HepG2 (cell line): ENCODE results near the gene PDCD5. TPM values are rescaled to one million over a fixed set of nuclear protein-coding genes. Genes with fewer than 3 reads are reported as not detected.

Experiments
- ATAC-seq: fragments of 200-7000 bp; cut with Tn5 transposase; 3 replicates; pipeline ENCODE4 v1.9.1; 2020; ENCODE audit warnings: mild to moderate bottlenecking, moderate library complexity
- BruUV-seq: library from RNA; stranded (reverse); fragments of 400-500 nt; replicated peaks from 2 replicates; lab custom pipeline; 2021; lab: Mats Ljungman, UMichigan
- CTCF ChIA-PET: fragments of 300-600 bp; formaldehyde crosslinking; extraction: SDS; loops from one replicate; lab custom pipeline; 2021; ENCODE audit warnings: low total read pairs, inconsistent platforms, low intra/inter-chr PET ratio; lab: Yijun Ruan, JAX
- POLR2A ChIA-PET: fragments of 350-600 bp; sonication (Branson Sonifier 250); formaldehyde crosslinking; loops from one replicate; lab custom pipeline; 2020; ENCODE audit warnings: antibody characterized with exemption, inconsistent platforms; lab: Yijun Ruan, JAX
- DNase-seq: peaks from one replicate; pipeline ENCODE4 v3.0.0-alpha.2; 2015; ENCODE audit warnings: low spot score
- FAIRE-seq: peaks from 3 replicates; lab custom pipeline; 2011; peaks lifted over from hg19 to GRCh38; lab: Jason Lieb, UNC
- H2AFZ ChIP-seq: one replicate; pipeline ENCODE4 v1.6.1; 2011; ENCODE audit warnings: low read length, inconsistent platforms
- H3K27ac ChIP-seq: fragments of 300-600 bp; 3 replicates; pipeline ENCODE4 v1.8.0; 2011; ENCODE audit warnings: mixed run types, mild to moderate bottlenecking, mixed read lengths, low read length, inconsistent platforms; ENCODE audit not compliant: insufficient read depth; ENCODE audit errors: extremely low read length
- H3K27me3 ChIP-seq, 2 experiments: fragments of 200-600 bp in 1 of 2; 2 replicates in 1 of 2; 3 replicates in 1 of 2; pipeline versions ENCODE4 v1.6.0 to v1.8.0; 2011; ENCODE audit warnings: low read length in 2 of 2, mild to moderate bottlenecking in 2 of 2, moderate library complexity in 2 of 2, inconsistent platforms in 1 of 2; ENCODE audit not compliant: insufficient read depth in 2 of 2, control insufficient read depth in 1 of 2
- H3K36me3 ChIP-seq, 2 experiments: fragments of 200-600 bp in 1 of 2; replicated peaks in 1 of 2; 2 replicates in 1 of 2; 3 replicates in 1 of 2; pipeline versions ENCODE4 v1.5.1 to v1.8.0; 2011; ENCODE audit warnings: low read length in 2 of 2, inconsistent platforms in 1 of 2; ENCODE audit not compliant: insufficient read depth in 2 of 2, control insufficient read depth in 1 of 2
- H3K4me1 ChIP-seq: 2 replicates; pipeline ENCODE4 v1.5.1; 2012; ENCODE audit warnings: low read length, inconsistent platforms; ENCODE audit not compliant: insufficient read depth
- H3K4me2 ChIP-seq: 2 replicates; pipeline ENCODE4 v1.6.0; 2011; ENCODE audit warnings: low read depth, low read length, inconsistent platforms
- H3K4me3 ChIP-seq, 3 experiments: fragments of 200-600 bp in 1 of 3; sonication (generic), shearing (Covaris generic) in 1 of 3; replicated peaks in 1 of 3; 2 replicates each; pipeline ENCODE4 v1.5.1; 2011 to 2016; ENCODE audit warnings: low read length in 3 of 3, inconsistent platforms in 2 of 3, low read depth in 2 of 3, mild to moderate bottlenecking in 2 of 3, control low read depth in 1 of 3, mixed read lengths in 1 of 3; ENCODE audit not compliant: insufficient read depth in 1 of 3
- H3K79me2 ChIP-seq: one replicate; pipeline ENCODE4 v1.6.1; 2011; ENCODE audit warnings: low read length, inconsistent platforms; ENCODE audit not compliant: insufficient read depth
- H3K9ac ChIP-seq: 2 replicates; pipeline ENCODE4 v1.6.0; 2011; ENCODE audit warnings: mild to moderate bottlenecking, low read depth, low read length, inconsistent platforms; ENCODE audit not compliant: insufficient read depth
- H3K9me3 ChIP-seq: 2 replicates; pipeline ENCODE4 v1.5.1; 2012; ENCODE audit warnings: mild to moderate bottlenecking, low read length
- H4K20me1 ChIP-seq: 2 replicates; pipeline ENCODE4 v1.6.0; 2011; ENCODE audit warnings: inconsistent platforms, mild to moderate bottlenecking, low read length, moderate library complexity; ENCODE audit not compliant: insufficient read depth
- CREM ChIP-seq, 2 experiments: sonication (generic) in 1 of 2; formaldehyde crosslinking in 1 of 2; IDR thresholded peaks; 2 replicates each; pipeline versions ENCODE4 v1.4.0 to v1.6.1; 2016 to 2020; ENCODE audit warnings: antibody characterized with exemption in 1 of 2, mild to moderate bottlenecking in 1 of 2, missing genetic modification reagents in 1 of 2
- FOXO1 ChIP-seq: sonication (generic); formaldehyde crosslinking; IDR thresholded peaks from 2 replicates; pipeline ENCODE4 v1.4.0; 2020; ENCODE audit warnings: missing genetic modification reagents
- KLF16 ChIP-seq, 2 experiments: sonication (generic) in 1 of 2; formaldehyde crosslinking in 1 of 2; IDR thresholded peaks; 2 replicates each; pipeline versions ENCODE4 v1.6.1 to v1.8.0; 2016 to 2023; ENCODE audit warnings: missing genetic modification reagents in 2 of 2, missing compliant biosample characterization in 1 of 2
- NCOA2 ChIP-seq: sonication (generic); formaldehyde crosslinking; IDR thresholded peaks from 2 replicates; pipeline ENCODE4 v1.8.0; 2022; ENCODE audit warnings: inconsistent platforms
- NFIC ChIP-seq: IDR thresholded peaks from 2 replicates; pipeline ENCODE4 v1.6.1; 2012; ENCODE audit warnings: mild to moderate bottlenecking, low read length, inconsistent platforms
- PHF21A ChIP-seq: sonication (generic); formaldehyde crosslinking; IDR thresholded peaks from 2 replicates; pipeline ENCODE4 v1.5.0; 2020; ENCODE audit warnings: mild to moderate bottlenecking, missing genetic modification reagents
- POLR2A ChIP-seq, 2 experiments: IDR thresholded peaks; 2 replicates each; pipeline ENCODE4 v1.6.1; 2011; ENCODE audit warnings: low read depth in 2 of 2, low read length in 2 of 2, mild to moderate bottlenecking in 1 of 2, moderate library complexity in 1 of 2; ENCODE audit not compliant: insufficient read depth in 1 of 2
- SMYD3 ChIP-seq: sonication (generic); formaldehyde crosslinking; IDR thresholded peaks from 2 replicates; pipeline ENCODE4 v1.8.1; 2023; ENCODE audit warnings: mild to moderate bottlenecking, missing genetic modification reagents
- TCF12 ChIP-seq, 2 experiments: fragments of 450-650 bp in 1 of 2; sonication (generic) in 1 of 2; formaldehyde crosslinking in 1 of 2; IDR thresholded peaks; 2 replicates each; pipeline versions ENCODE4 v1.6.1 to v1.8.0; 2017 to 2022; ENCODE audit warnings: antibody characterized with exemption in 1 of 2, mild to moderate bottlenecking in 1 of 2, missing genetic modification reagents in 1 of 2, moderate library complexity in 1 of 2
- ZNF614 ChIP-seq: IDR thresholded peaks from 2 replicates; pipeline ENCODE4 v1.6.1; 2018; ENCODE audit warnings: missing biosample characterization, missing genetic modification reagents, inconsistent platforms, borderline replicate concordance
- ZSCAN29 ChIP-seq: sonication (generic); formaldehyde crosslinking; conservative IDR thresholded peaks from 2 replicates; pipeline ENCODE4 v1.4.0; 2020; ENCODE audit warnings: mild to moderate bottlenecking, missing genetic modification reagents
- WGBS: methylation state at CpG from one replicate; pipeline ENCODE4 v1.1.6; 2017; ENCODE audit warnings: low lambda C conversion rate; 5-methylcytosine and 5-hydroxymethylcytosine counted together
- in situ Hi-C: cut with HindIII; loops from 2 replicates; pipeline ENCODE4 v1.10.0; 2017; ENCODE audit warnings: low pct_unique_long_range_greater_than_20kb; ENCODE audit not compliant: extremely low pct_ligation_motif_present
- intact Hi-C: fragments of 100-400 bp; cut with micrococcal nuclease; formaldehyde crosslinking; loops from one replicate; pipeline ENCODE4 v1.10.0; 2022; ENCODE audit not compliant: unreplicated experiment
- polyA plus RNA-seq, 8 experiments: library from polyadenylated mRNA; depleted of rRNA in 3 of 8; stranded (reverse) in 7 of 8; unstranded in 1 of 8; fragments of >200 nt; fragmentation: Illumina TruSeq in 4 of 8; extraction: Trizol in 4 of 8; gene quantifications; 2 replicates each; pipeline versions ENCODE4 v1.2.1 to v1.2.3, GENCODE V29; 2011 to 2016; ENCODE audit warnings: low read depth in 4 of 8, missing spikeins in 1 of 8, mixed read lengths in 1 of 8; ENCODE audit not compliant: insufficient read depth in 1 of 8
- total RNA-seq, 5 experiments: library from RNA; depleted of rRNA; stranded (reverse); fragments of >200 nt; fragmentation: Illumina TruSeq; extraction: Trizol; gene quantifications; 2 replicates each; pipeline ENCODE4 v1.2.3, GENCODE V29; 2016; ENCODE audit warnings: low read depth in 1 of 5
- TF ChIP-seq, protein P1 (sequence below): sonication (generic); formaldehyde crosslinking; IDR thresholded peaks from 2 replicates; pipeline ENCODE4 v1.8.0; 2022; ENCODE audit warnings: missing genetic modification reagents, mild to moderate bottlenecking, moderate library complexity, borderline replicate concordance
- TF ChIP-seq, protein P2 (sequence below): IDR thresholded peaks from 2 replicates; pipeline ENCODE4 v1.6.1; 2012; ENCODE audit warnings: low read depth, low read length, improper control_type of control experiment
- TF ChIP-seq, protein P3 (sequence below): sonication (generic); formaldehyde crosslinking; IDR thresholded peaks from 2 replicates; pipeline ENCODE4 v1.4.0; 2020; ENCODE audit warnings: mild to moderate bottlenecking, missing genetic modification reagents, borderline replicate concordance
- TF ChIP-seq, protein P4 (sequence below): IDR thresholded peaks from 2 replicates; pipeline ENCODE4 v1.6.1; 2016; ENCODE audit warnings: missing compliant biosample characterization, missing genetic modification reagents, borderline replicate concordance

The PDCD5 gene
- total and polyA plus RNA-seq, 2 of the 13 experiments (the other 11 are each of a cell fraction or from before 2014, with no cell fraction given), result 56.3 to 332 TPM

DNA sequence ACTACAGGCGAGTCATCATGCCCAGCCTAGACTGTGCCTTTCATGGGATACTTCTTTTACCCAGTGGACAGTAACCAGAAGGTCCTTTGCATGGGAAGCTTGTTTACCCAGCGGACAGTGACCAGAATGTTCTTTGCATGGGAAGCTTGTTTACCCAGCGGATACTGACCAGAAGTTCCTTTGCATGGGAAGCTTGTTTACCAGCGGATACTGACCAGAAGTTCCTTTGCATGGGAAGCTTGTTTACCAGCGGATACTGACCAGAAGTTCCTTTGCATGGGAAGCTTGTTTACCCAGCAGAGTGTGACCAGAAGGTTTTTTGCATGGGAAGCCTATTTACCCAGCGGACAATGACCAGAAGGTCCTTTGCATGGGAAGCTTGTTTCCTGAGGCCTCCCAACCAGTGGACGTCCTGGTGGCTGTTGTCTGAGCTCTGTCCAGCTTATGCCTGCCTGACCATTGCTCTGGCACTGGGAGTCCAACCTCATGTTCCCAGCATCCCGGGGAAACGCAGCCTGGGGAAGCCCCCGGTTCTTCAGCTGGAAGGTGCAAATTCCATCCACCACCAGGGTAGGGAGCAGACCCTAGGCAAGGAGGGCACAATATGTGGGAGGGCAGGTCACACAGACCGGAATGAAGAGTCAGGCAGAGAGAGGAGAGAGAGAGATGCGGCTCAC lies 41.6 kb upstream of the PDCD5 start:
- DNase-seq, result peak; percentile 63
- intact Hi-C loops, result no loop called here
- TF ChIP-seq SMYD3 (CRISPR knock-in tag) (peak; percentile 68; the same call in 1 of the 2 replicates), NFIC (peak; percentile 88; the same call in 1 of the 2 replicates), PHF21A (peak; percentile 84), FOXO1 (CRISPR knock-in tag) (peak; percentile 81; the same call in 1 of the 2 replicates), POLR2A (IDR thresholded peaks at IDR 0.05; ENCODE audit: insufficient read depth in 1 of 2, low read depth in 2 of 2, low read length in 2 of 2) (no peak), KLF16 (CRISPR knock-in tag; IDR thresholded peaks at IDR 0.05) (peak in 1 of 2 experiments; percentile 73; a peak in 2 of 4 replicates), CREM (IDR thresholded peaks at IDR 0.05) (peak; percentile 42; the same call in 1 of the 2 replicates), CREM (CRISPR knock-in tag; IDR thresholded peaks at IDR 0.05) (no peak), TCF12 (IDR thresholded peaks at IDR 0.05) (no peak), TCF12 (CRISPR knock-in tag; IDR thresholded peaks at IDR 0.05) (0 out of 2 replicates have a peak, but pooled peaks have one; percentile 36), ZSCAN29 (CRISPR knock-in tag) (no peak), NCOA2 (CRISPR knock-in tag) (peak; percentile 53; the same call in 1 of the 2 replicates), ZNF614 (CRISPR knock-in tag) (peak; percentile 72; the same call in 1 of the 2 replicates)
- TF ChIP-seq, protein P1, sequence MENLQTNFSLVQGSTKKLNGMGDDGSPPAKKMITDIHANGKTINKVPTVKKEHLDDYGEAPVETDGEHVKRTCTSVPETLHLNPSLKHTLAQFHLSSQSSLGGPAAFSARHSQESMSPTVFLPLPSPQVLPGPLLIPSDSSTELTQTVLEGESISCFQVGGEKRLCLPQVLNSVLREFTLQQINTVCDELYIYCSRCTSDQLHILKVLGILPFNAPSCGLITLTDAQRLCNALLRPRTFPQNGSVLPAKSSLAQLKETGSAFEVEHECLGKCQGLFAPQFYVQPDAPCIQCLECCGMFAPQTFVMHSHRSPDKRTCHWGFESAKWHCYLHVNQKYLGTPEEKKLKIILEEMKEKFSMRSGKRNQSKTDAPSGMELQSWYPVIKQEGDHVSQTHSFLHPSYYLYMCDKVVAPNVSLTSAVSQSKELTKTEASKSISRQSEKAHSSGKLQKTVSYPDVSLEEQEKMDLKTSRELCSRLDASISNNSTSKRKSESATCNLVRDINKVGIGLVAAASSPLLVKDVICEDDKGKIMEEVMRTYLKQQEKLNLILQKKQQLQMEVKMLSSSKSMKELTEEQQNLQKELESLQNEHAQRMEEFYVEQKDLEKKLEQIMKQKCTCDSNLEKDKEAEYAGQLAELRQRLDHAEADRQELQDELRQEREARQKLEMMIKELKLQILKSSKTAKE (CRISPR knock-in tag), result peak; percentile 56; the same call in 1 of the 2 replicates
- TF ChIP-seq, protein P2, sequence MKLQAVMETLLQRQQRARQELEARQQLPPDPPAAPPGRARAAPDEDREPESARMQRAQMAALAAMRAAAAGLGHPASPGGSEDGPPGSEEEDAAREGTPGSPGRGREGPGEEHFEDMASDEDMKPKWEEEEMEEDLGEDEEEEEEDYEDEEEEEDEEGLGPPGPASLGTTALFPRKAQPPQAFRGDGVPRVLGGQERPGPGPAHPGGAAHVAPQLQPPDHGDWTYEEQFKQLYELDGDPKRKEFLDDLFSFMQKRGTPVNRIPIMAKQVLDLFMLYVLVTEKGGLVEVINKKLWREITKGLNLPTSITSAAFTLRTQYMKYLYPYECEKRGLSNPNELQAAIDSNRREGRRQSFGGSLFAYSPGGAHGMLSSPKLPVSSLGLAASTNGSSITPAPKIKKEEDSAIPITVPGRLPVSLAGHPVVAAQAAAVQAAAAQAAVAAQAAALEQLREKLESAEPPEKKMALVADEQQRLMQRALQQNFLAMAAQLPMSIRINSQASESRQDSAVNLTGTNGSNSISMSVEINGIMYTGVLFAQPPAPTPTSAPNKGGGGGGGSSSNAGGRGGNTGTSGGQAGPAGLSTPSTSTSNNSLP, result no peak
- TF ChIP-seq, protein P3, sequence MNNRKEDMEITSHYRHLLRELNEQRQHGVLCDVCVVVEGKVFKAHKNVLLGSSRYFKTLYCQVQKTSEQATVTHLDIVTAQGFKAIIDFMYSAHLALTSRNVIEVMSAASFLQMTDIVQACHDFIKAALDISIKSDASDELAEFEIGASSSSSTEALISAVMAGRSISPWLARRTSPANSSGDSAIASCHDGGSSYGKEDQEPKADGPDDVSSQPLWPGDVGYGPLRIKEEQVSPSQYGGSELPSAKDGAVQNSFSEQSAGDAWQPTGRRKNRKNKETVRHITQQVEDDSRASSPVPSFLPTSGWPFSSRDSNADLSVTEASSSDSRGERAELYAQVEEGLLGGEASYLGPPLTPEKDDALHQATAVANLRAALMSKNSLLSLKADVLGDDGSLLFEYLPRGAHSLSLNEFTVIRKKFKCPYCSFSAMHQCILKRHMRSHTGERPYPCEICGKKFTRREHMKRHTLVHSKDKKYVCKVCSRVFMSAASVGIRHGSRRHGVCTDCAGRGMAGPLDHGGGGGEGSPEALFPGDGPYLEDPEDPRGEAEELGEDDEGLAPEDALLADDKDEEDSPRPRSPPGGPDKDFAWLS (CRISPR knock-in tag), result no peak
- TF ChIP-seq, protein P4, sequence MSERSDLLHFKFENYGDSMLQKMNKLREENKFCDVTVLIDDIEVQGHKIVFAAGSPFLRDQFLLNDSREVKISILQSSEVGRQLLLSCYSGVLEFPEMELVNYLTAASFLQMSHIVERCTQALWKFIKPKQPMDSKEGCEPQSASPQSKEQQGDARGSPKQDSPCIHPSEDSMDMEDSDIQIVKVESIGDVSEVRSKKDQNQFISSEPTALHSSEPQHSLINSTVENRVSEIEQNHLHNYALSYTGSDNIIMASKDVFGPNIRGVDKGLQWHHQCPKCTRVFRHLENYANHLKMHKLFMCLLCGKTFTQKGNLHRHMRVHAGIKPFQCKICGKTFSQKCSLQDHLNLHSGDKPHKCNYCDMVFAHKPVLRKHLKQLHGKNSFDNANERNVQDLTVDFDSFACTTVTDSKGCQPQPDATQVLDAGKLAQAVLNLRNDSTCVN (CRISPR knock-in tag), result peak; percentile 39; the same call in 1 of the 2 replicates

More for the DNA sequence above, 41.6 kb upstream of the PDCD5 start:
- Histone ChIP-seq H3K9ac (no peak overlapping the region), H2AFZ (no peak overlapping the region), H3K9me3 (peaks cover 3% of the 10 kb centered on the region; the same call in 1 of the 2 replicates), H4K20me1 (no peaks in the 10 kb centered on the region; the same call in 1 of the 2 replicates), H3K79me2 (no peaks in the 10 kb centered on the region), H3K27me3 (no peaks in the 10 kb centered on the region), H3K36me3 (no peaks in the 10 kb centered on the region), H3K27ac (peak overlapping the region; percentile 59), H3K4me2 (peak overlapping the region; percentile 56), H3K4me3 (peak overlapping the region in 1 of 3 experiments; percentile 35; a peak in 2 of 6 replicates), H3K4me1 (peaks cover 30% of the 10 kb centered on the region)
- CTCF ChIA-PET, result no interaction called here
- POLR2A ChIA-PET, result interaction anchor here (1.2 to 1.4 kb wide), 2 partner anchors 42 to 134 kb away, joined by 5 to 6 read pairs; partner anchors contain the start of genes DPY19L3 and PDCD5
- in situ Hi-C loops, result no loop called here
- BruUV-seq, result no TSS peak
- peak; percentile 97 for ATAC-seq
- WGBS, result 2% methylated on average over 5 of the region's 12 CpGs
- no peak for FAIRE-seq
